Inferior parietal cortex (tissue), 1 donor: ENCODE results near the gene IQCN.

Experiments
- DNase-seq: peaks from one replicate; pipeline ENCODE4 v3.0.0-alpha.2; 2016; ENCODE audit errors: extremely low spot score

The IQCN gene

DNA sequence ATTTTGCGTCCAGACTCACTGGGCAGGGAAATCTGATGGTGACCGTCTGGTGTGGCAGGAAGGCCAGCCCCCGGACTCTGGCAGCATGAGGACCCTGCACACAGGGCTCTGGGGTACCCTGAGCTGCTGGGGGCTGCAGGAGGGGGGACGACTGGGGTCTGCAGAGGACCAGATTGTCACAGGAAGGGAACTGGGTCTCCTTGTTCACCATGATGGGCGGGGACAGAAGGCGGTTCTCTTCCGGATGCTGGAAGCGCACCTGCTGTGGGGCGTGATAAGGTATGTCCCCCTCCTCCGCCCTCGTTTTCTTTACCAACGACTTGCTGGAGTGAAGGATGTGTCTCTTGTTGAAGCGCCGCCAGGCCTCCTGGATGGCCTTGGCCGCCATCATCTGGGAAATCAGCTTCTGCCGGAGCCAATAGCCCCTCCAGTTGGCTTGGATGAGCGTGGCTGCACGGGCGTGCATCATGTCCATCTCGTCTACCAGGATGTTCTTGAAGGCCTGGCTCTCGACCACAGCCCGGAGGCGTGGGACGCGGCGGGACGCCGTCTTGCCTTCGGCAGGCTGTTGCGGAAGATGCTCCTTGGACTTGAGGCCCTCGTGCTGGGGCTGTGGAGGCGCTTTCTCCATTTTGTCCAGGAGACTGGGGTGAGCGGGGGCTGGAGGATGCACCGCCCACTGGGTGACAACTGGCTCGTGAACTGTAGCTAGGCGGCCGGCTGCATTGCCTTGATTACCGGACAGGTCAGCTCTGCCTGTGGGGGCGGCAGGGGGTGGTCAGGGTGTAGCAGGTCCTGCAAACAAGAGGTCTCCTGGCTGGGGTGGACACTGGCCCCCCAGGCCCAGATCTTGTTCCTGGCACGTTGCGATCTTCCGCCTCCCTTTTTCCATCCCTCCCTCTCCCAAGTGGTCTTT lies 7.2 kb downstream of the IQCN start:
- DNase-seq = no peak

DNA sequence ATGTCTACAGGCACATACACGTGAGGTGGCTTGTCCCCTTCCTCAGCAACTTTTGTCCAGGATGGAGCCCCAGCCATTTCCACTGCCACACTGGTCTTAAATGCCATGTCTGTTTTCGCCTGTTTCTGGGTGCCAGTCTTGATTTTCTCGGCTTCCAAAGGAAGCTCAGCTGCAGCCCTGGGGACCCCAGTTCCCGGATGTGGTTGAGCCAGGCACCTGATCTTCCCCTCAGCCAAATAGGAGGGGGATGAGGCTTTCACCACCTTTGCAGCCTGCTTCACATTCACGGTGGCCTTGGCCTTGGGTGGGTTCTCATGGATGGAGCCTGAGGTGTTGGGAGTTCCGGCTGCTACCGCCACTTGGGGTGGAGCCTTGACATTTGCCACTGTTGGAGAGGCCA lies 8.7 kb downstream of the IQCN start:
- DNase-seq = no peak

DNA sequence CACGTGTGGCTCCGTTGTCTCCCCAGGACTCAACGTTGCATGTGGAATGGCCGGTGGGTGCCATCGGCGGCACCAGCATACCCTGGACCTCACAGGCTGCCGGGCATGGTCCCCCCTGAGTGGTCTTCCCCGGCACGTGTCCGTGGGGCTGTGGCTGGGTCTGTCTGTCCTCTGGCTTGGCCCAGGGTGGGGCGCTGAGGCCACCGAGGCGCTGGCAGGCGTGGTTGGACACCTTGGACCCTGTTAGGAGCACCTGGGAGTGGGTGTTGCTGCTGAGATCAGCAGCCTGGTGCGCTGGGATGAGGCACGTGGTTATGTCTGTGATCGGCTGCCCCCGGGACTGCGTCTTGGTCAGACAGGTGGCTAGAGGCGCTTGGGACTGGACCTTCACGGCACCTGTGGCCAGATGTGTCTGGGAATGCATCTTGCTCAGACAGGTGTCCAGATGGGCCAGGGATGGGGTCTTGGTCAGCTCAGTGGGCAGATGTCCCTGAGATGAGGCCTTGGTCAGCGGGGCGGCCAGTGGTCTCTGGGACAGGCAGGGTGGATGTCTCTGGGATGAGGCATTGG lies 9.2 kb downstream of the IQCN start:
- no peak for DNase-seq

DNA sequence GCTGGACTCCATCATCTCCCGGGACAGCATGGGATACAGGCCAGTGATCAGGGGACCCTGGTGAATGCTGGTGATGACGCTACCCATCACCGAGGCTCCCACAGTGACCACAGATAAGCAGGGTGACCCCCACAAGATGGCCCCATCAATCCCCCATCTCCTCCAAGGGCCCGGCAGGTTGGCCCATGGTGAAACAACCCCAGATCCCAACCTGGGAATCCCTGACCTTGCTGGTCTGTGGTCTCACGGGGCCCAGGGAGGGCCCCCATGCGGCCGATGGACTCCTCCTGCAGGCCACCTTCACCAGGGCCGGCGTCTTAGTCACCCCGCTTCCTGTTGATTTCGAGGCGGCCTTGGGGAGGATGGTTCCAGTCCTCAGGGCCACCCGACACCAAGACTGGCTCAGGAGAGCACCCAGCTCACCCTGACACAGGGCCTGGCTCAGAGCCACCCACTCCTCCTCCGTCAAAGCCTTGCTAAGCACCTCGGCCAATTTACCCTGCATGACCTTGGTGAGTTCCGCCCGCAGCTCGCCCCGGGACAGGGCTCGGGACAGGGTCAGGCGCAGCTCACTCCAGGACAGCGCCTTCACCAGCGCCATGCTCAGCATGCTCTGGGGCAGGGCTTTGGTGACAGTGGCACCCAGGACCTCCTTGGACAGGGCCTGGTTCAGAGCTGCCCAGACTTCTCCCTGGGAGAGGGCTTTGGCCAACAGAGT lies 10.0 kb downstream of the IQCN start:
- no peak for DNase-seq

DNA sequence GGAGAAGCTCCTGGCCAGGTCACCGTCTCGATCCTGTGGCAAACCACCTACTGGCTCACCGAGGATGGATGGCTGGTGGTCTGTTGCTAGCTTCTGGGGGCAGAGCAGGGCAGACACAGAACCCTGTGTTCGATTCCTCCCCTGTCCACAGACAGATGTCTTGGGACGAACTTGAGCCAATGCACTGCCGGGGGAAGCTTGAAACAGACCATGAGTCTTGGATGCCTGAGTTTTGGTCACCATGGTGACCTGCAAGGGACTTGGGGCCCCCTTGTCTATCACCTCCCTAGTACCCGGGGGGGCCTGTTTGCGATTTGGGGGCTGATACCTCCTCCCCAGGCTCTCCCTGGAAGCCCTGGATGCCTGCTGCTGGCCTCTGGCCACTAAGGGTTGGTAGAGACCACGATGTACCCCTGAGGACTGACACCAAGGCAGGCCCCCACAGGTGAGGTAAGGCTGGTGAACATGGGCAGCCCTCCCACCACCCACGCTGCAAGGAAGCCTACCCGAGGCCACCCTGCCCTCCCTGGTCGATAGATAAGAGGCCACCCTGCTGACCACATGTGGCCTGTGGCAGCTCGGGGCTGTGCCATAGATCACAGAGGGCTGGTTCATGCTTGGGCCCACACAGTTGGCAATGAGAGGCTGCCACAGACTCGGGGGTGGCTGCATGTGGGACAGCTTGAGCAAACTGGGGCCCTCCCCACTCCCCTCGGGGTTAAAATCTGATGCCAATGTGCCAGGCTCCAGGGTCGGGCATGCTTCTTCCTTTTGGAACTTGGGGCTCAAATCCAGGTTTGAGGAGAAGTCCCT lies 10.7 kb downstream of the IQCN start:
- DNase-seq = no peak

DNA sequence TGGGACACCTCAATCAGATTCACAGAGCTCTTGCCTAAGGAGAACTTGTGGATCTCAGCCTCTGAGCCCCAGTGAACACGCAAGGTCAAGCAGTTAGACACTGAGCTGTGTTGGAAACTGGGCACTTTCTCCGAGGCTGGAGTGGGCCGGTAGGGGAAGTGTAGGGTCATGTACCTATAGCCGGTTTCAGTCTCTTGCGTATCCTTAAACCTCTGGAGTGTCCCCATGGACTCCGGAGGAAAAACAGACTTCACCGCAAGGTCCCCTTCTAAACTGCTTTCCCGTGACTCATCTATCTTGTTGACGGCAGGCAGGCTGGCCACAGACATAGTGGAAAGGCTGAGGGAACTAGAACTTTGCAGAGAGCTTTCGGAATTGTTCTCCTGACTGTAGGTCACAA lies 11.3 kb downstream of the IQCN start:
- DNase-seq = no peak

DNA sequence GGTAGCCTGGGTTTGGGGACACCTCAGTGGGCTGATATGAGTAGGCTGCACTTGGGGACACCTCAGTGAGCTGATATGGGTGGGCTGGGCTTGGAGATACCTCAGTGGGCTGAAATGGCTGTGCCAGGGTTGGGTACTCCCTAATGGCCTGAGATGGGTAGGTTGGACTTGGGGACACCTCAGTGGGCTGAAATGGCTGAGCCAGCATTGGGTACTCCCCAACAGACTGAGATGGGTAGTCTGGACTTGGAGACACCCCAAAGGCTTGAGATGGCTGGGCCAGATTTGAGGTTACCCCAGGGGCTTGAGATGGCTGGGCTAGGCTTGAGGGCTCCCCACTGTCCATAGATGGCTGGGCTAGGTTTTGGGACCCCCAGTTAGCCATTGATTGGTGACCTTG lies 12.1 kb downstream of the IQCN start:
- DNase-seq = no peak

DNA sequence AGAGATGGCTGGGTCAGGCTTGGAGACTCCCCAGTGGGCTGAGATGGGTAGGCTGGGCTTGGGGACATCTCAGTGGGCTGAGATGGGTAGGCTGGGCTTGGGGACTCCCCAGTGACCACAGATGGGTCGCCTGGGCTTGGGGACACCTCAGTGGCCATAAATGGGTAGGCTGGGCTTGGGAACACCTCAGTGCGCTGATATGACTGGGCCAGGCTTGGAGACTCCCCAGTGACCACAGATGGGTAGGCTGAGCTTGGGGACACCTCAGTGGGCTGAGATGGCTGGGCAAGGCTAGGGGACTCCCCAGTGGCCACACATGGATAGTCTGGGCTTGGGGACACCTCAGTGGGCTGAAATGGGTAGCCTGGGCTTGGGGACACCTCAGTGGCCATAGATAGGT lies 12.8 kb downstream of the IQCN start:
- no peak for DNase-seq

DNA sequence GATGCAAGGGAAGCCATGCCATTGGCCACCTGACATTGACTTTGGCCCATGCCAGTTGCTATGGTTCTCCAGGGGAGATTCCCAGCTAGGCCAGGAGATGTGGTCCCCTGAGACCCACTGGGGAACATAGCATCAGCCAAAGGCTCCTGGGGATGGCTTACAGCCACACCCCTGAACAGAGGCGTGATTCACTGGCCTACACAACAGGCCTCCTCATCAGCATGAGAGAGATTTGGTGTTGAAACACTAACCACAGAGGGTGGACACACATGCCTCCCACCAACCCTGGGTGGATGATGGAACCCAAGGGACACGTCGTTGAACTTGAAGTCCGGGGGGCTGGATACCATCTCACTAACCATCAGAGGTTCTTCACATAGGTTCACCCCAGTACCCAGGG lies 14.4 kb downstream of the IQCN start:
- no peak for DNase-seq

DNA sequence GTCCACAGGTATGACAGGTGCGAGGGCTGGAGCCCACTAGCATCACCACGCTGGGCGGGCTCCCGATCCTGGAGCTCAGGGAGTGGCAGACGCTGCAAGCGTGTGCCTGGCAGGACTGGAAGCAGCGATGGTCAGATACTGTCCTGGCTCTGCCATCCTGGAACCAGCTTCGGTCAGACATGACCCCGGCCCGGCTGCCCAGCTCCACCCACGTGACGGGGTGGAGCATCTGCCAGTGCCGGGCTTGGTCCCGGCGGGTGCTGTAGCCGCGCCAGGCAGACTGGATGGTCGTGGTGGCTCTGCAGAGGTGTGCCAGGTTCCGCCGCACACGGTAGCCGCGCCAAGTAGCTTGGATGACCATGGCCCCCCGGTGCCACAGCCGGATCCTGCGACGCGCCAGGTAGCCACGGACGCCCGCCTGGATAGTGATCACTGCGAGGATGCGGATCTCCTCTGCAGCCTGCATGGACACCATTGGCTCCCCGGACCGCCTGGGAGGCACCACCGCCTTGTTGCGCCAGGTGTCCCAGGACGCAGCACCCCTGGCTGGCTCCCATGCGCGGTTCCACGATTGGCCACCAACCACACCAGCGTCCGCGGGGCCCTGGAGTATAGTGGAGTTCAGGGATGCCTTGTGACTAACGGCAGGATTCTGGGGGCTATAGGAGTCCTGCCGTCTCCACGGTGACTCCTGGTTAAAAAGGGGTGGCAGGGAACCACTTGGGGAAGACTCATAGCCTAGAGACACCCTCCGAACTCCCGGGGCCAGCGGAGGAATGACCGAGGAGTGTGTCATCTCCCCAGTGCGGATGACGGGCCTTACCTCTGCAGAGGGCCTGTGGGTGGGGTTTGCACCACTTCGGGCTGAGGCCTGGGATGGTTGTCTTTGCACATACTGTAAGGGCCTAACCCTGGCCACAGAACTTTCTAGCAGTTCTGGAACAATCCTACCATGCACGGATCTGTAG lies 16.5 kb downstream of the IQCN start:
- no peak for DNase-seq

DNA sequence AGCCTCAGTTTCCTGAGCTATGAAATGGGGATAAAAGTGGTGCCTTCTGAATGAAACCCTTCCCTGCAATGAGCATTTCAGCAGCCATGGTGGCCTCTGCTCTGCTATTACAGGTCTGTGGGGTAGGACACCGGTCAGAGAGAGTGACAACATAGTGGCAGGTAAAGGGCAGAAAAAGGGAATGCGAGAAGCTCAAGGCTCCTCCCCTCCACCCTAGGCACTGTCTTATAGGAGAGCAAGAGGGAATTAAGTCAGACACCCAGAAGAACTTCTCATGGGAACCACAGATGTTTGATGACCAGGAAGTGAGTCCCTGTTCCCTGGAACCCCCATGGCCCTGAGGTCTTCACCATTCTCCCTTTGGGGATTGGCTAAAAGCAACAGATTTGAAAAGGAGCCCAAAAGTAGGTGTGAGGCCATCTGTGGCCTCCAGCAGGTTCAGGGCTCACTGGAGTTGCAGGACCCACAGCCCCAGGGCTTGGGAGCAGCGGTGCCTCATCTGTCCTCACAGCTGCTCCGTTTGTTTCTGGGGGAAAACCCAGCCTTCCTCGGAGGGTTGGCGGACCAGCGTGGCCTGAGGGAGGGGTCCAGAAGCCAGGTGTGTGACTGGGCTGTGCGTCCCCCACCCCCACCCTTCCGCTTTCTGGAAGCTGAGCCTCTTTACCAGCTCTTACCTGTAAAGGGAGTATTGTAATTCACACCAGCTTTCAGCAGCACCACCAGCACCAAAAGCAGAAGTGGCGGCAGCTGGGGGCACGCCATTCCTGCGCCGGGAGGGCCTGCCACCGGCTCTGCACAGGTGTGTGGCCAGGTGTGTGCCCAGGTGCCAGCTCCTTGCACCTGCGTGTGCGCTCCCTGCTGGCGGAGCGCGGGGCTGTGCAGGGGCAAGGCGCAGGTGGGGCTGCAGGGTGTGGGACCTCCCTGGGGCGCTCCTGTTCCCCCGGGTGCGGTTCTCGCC lies 19.4 kb downstream of the IQCN start:
- no peak for DNase-seq

DNA sequence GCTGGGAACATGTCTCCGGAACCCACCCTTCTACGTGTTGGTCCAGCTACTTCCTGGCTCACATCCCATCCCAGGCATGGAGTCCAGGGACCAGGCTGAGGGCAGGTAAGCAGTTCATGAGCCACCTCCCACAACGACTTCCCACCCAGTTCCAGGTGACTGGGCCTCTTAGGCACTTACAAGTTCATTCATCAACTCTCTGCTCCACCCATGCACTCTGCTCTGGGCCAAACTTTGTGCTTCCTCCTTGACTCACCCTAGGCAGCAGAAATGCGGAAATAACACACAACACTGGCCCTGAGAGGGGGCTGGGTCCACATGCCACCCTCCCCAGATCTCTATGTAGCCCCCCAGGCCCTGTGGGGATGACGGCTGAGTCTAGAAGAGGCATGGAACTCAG lies 20.5 kb downstream of the IQCN start:
- DNase-seq = no peak

DNA sequence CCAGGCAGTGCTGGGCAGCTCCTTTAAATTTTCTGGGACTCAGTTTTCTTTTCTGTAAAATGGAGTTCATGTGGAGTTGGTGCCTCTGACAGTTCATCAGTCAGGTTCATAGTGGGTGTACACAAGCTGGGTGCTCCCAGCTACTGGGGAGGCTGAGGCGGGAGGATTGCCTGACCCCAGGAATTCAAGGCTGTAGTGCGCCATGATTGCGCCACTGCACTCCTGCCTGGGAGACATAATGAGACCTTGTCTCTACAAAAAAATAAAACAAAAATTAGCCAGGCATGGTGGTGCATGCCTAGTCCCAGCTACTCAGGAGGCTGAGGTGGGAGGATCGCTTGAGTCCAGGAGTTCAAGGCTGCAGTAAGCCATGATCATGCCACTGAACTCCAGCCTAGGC lies 21.1 kb downstream of the IQCN start:
- no peak for DNase-seq

DNA sequence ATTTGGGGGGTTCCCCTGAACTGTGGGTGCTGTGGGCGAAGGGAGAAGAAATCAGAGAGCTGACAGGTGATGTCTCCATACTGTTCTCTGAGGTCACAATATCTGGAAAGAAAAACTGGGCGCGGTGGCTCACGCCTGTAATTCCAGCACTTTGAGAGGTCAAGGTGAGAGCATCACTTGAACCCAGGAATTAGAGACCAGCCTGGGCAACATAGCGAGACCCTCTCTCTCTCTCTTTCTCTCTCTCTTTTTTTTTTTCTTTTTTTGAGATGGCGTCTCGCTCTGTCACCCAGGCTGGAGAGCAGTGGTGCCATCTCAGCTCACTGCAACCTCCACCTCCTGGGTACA lies 21.9 kb downstream of the IQCN start:
- no peak for DNase-seq

DNA sequence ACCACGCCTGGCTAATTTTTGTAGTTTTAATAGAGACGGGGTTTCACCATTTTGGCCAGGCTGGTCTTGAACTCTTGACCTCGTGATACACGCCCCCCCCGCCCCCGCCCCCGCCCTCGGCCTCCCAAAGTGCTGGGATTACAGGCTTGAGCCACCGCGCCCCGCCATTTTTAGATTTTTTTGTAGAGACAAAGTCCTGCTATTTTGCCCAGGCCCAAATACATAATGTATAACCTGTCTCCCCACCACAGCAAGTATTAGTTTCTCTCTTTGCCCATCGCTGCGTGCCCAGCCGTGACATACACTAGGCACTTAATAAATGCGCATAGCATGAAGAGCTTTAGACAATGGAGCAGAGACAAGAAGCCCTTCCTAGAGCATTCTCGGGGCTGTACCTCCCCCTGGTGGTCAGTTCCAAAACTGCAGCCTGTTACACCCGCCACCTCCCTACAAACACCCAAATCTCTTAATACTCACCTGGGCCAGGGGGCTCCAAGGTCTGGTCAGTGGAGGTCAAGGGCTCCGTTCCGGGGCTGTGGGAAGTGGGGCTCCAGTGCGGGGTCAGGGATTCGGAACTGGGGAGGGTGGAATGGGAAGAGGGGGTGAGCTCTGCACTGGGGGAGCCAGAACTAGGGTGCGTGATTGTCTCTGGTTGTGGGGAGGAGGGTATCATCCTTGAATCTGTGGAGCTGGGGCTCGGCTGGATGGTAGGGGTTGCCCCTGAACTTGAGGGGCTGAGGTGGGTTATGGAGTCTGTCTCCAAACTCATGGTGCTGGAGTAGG lies 22.5 kb downstream of the IQCN start:
- DNase-seq = peak; percentile 87

DNA sequence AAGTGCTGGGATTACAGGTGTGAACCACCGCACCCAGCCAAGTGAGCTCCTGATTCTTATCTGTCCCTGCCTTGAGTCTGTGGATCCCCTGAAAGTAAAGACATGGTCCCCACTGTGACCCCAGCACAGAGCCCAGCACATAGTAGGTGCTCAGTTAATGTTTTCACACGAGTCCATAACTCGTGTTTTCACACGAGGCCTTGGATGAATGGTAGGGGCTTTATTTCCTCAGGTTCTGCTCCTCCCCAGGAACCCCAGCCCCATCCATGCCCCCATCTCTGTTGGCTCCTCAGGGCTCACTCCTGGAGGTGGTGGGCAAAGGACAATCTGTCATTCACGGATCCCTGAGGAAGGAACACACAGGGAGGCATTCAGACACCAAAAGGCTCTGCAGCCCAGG lies 24.4 kb downstream of the IQCN start:
- DNase-seq = no peak

DNA sequence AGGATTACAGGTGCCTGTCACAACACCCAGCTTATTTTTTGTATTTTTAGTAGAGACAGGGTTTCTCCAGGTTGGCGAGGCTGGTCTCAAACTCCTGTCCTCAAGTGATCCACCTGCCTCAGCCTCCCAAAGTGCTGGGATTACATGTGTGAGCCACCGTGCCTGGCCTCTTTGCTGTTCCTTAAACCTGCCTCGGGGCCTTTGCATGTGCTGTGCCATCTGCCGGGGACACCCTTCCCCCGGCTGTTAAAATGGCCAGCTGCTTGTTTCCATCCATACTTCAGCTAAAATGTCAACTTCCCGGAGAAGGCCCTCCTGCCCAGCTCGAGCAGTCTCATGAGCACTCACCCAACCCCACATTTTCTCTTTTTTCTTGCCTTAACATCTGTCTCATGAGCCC lies 29.0 kb downstream of the IQCN start:
- DNase-seq = no peak

DNA sequence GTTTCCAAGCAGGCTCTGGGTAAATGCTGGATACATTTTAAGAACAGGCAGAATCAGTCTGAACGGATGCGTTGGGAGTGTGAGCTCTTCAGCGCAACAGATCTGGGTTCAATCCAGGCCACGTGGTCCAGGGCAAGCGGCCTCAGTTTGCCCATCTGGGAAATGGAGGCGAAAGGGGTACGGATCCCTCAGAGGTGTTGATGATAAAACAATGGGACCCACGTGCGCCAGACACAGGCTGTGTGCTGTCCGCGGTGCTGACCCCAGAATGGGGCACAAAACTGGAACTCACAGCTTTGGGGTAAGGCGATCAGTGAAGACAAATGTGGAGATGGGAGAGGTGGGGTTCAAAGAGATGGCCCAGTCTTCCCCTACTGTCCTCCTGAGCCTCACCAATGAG lies 34.9 kb downstream of the IQCN start:
- no peak for DNase-seq

DNA sequence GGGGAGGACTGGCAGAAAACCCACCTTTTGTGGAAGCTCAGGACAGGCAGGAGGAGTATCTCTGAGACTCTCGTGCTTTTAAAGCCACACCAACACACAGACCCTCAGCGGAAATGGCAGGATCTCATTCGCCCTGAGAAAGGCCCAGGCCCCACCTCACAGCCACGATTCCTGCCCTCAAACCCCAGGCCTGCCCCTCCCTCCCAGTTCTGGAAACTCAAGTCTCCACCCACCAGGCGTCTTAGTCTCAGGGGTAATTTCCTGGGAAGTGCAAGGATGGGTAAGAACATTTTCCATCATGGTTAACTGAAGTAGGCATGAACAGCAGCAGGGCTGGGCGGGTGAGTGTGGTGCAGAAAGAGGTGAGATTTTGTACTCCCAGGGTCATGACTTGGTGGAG lies 40.1 kb downstream of the IQCN start:
- no peak for DNase-seq
